ENCODE results near the gene PAX7.
A peak's percentile ranks its signal among the peaks of the same experiment; 100 is the strongest.
"Not testable (repeated sequence)": the region's sequence is repeated elsewhere in the genome, so short reads cannot be mapped to it uniquely, and the experiment has no call there.

The PAX7 gene

DNA sequence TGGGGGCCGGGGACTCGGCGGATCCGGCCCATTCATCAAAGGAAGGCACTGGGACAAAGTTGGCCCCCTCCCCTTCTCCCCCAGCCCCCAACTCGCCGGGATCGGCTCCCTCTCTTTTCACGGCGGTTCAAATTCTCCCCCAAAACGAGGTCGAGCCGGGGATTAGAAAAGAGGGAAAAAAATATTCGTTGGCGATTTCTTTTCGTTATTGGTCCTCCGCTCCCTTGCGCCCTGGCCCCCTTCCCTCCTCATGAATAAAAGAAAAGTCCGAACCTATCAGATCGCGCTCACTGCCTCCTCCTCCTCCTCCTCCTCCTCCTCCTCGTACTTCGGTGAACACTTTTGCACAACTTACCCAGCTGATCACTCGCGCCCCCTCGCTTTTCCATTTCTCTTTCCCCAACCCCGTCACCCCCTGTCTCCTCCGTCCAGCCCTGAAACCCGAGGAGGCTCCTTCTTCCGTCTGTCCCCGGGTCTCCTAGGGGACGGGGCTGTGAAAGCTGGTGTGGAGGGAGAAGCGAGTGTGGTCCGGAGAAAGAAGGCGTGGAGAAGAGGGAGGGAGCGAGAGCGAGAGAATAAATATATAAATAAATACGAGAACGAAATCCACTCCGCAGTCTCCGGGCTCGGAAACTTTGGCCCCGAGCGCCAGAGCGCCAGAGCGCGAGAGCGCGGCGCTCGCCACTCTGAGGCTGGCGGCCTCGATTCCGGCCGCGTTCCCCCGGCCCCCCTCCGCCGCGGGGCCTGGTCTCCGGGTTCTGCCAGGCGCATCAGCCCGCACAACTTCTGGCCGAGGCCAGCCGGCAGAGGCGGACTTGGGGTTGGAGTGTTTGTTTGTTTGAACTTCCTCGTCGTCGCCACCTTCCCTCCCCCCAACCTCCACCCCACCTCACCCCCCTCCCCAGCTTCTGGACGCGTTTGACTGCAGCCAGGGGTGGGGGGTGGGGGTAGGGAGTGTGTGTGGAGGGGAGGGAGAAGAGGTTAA is at the start of gene PAX7:
PAX7 (plus strand) TSS at position 336 of the 985 bp plus-strand sequence. CDS start 758 bp downstream, outside the sequence.
- DNase-seq (ENCODE audit: low read depth in 2 of 2), result no peak

DNA sequence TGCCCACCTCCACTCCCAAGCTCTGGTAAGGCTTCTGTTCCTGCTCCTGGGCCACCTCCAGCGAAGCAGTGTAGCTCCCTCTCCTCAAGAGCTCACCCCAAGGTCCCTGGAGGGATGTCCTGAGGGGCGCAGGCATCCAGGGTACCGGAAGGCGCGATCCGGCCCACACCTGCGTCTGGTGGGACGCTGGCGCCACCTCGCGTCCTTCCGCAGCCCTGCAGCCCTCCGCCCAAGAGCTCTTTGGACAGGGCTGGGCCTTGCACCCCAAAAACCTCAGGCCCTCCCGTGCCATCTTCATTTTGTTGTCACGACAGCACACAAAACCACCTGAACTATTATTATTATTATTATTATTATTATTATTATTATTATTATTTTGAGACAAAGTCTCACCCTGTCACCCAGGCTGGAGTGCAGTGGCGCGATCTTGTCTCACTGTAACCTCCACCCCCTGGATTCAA is 49.2 kb upstream of the PAX7 start:
- DNase-seq (ENCODE audit: low read depth in 2 of 2), result peak; percentile 29 to 44

DNA sequence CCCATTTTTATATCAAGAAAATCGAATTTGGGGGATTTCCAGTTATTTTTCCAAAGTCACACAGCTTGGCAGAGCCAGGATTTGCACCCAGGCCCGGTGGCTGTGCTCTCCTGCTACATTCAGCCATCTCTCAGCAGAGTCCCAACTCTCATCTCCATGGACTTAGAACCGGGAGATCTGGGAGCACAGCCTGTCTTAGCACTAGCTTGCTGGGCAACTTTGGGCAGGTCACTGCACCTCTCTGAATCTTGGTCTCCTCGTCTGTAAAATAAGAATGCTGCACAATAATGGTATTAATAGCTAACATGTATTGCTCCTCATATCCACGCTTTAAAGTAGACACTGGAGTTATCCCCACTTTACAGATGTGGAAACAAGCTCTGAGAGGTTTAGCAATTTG is 47.8 kb upstream of the PAX7 start:
- DNase-seq (ENCODE audit: low read depth in 2 of 2), result no peak

DNA sequence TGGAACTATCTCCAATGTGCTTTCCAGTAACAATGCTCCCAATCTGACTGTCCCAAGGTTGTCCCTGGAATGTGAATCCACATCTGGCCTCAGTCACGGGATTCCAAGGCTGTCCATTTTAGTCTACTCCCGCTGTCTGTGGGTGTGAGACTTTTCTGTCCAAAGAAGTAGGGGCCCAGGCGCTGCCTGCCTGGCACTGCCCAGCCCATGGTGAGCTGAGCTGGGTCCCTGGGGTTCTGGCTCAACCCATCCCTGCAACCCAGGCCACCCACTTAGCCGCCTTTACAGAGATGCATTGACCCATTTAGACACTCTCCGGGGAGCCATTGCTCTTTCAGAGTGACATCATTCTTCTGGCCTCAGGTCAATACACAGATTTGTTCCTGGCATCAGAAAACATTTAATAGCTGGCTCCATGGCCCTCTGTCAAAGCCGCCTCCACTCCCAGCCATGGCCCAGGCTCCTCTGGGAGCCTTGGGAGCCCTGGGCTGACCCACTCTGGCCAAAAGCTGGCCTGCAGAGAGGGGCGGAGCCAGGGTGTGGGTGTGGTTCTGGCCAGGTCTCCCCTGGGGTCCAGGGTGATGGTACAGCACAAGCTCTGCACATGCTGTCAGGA is 47.2 kb upstream of the PAX7 start:
- DNase-seq (ENCODE audit: low read depth in 2 of 2), result no peak

DNA sequence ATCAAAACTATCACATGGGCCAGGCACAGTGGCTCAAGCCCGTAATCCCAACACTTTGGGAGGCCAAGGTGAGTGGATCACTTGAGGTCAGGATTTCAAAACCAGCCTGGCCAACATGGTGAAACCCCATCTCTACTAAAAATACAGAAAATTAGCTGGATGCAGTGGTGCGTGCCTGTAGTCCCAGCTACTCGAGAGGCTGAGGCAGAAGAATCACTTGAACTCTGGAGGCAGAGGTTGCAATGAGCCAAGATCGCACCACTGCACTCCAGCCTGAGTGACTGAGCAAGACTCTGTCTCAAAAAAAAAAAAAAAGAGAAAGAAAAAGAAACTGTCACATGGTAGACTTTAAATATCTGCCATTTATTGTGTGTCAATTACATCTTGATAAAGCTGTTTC is 44.6 kb upstream of the PAX7 start:
- DNase-seq (ENCODE audit: low read depth in 2 of 2), result not testable (repeated sequence)

DNA sequence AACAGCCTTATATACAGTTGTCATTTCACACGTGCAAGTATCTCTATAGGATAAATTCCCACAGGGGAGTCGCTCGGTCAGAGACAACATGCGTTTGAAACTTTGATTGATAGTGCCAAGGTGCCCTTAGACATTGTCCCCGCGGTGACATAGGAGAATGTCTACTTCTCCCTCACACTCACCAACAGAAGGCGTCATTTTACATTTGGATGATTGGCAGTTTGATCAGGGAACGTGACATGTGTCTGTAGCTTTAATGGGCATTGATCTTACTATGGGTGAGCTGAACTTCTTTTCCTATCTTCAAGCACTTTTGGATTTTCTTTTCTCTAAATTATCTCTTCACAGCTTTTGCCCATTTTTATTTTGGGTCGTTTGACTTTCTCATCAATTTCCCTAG is 42.6 kb upstream of the PAX7 start:
- DNase-seq (ENCODE audit: low read depth in 2 of 2), result no peak

DNA sequence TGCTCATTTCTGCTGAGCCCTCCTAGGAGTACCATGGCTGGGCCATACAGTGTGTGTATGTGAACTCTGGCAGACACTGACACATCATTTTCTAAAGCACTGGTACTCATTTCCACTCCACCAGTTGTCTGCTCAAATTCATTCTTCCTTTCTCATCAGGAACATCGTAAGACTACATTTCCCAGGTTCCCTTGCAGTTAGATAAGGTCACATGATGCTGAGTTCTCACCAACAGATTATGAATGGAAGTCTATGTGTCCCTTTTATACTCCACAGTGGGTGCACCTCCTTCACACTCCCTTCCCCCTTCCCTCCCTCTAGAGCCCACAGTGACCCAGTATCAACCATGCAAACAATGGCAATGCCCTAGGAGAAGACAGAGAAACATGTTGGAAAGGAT is 38.3 kb upstream of the PAX7 start:
- no peak for DNase-seq (ENCODE audit: low read depth in 2 of 2)

DNA sequence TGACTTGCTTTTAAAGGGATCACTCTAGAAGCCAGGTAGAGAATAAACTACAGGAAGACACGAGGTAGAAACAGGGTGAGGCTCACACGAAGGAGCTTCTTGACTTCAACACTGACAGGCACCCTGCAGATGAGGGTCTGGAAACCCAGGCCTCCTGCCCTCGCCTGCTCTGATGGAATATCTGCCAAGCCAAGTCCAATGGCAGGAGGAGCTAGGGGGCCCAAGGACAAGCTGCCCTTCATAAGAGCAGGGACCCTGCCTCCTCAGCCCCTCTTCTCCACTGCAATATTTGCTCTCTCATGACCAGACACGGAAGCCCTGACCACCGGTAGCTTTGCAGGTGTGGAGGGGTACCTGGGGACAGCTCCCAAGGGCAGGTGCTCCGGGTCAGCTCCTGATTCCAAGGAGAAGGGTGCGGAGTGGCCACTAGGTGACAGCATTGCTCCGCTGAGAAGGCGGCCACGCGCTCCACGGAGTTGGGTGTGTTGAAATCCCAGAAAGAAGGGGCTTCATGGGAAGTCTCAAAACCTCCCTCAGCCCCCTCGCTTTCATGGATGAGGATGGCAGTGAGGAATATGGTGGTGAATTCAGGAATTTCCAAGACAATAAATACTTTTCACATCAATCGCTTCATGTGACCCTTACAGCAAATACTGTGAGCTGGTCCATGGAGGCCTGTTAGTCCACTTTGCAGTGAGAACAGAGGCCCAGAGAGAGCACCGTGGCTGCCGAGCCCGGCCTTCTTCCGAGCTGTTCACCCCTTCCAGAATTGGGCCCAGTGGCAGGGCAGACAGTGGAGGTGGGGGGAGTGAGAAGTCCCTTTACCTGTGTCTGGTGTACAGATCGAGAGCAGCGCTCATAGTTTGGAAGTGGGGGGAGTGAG is 33.2 kb upstream of the PAX7 start:
- peak; percentile 33 to 47 for DNase-seq (ENCODE audit: low read depth in 2 of 2)

DNA sequence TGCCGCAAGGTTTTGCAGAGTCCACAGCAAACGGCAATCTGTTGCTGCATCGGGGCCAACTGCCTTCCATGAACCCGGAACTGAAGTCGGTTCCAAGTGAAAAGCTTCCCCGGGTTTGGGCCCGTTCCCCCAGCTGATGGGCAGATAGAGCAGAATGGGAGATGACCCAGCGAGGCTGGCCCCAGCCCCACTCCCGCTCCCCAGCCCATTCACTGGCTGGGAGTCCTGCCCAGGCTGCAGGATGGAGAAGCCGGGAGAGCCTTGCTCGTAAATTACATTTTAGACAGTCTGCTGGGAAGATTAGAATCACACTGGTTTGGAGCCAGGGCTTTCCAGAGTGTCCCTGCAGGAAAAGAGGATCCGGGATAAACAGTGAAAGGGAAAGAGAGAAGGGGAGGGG is 31.6 kb upstream of the PAX7 start:
- DNase-seq (ENCODE audit: low read depth in 2 of 2), result no peak

DNA sequence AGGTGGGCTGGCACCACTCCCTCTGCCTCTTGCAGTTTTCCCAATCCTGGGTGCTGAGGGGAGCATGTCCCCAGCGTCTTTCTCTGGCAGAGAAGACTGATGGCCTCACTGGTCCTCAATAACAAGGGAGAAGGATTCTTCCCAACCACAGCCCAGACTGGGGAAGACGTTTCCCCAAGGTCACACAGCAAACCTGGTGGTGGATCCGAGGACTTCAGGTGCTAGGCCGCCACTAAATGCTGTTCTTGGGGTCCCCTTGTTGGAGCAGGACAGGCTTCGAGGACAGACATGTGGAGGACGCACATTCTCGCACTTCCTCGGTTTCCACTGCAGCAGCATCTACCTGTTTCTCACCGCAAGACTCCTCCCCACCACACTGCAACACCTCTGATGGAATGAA is 30.9 kb upstream of the PAX7 start:
- no peak for DNase-seq (ENCODE audit: low read depth in 2 of 2)

DNA sequence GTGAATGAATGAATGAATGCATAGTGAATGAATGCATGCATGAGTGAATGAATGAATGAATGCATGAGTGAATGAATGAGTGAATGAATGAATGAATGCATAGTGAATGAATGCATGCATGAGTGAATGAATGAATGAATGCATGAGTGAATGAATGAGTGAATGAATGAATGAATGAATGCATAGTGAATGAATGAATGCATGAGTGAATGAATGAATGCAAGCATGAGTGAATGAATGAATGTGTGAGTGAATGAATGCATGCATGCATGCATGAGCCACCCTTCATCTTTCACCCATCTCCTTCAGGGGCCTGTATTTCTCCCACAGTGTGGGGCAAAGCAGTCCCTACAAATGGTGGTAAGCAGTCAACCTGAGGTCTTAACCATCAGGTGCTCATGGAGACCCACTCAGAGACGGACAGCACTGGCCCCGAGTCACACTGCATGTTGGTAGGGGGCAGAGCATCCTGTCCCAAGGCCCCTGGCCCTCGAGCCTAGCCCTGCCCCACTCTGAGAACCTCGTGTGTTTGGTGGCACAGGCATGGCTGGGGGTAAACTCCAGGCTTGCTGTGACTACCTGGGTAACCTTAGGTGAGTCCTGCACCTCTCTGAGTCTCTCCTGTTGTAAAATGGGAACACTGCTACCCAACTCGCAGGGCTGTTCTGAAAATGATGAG is 28.0 kb upstream of the PAX7 start:
- DNase-seq (ENCODE audit: low read depth in 2 of 2), result no peak

DNA sequence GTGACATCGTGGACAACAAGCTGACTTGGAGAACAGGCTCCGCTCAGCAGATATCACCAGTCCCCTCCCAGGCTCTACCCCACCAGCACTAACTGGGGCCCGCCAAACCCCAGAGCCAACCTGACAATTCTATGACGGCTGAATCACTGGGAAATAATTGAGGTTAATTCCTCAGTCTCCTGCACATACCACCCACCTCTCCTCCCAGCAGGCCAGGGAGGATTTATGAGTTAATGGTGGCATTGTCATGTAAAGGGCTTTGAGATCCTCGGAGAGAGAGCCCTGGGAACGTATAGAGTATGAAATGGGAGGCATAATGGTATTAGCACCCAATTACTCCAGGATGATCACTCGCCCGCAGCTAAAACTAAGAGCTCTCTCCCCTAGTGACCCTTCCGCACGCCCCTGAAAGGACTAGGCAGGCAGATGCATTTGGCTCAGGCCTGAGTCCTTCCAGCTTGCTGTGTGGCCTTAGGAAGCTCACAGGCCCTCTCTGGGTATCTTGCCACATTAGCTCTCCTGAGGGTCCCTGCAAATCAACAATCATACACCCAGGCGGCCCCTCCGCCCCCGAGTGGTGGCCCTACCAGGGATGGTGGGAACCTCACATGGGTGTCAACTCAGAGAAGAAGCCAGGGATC is 27.3 kb upstream of the PAX7 start:
- DNase-seq (ENCODE audit: low read depth in 2 of 2), result no peak

DNA sequence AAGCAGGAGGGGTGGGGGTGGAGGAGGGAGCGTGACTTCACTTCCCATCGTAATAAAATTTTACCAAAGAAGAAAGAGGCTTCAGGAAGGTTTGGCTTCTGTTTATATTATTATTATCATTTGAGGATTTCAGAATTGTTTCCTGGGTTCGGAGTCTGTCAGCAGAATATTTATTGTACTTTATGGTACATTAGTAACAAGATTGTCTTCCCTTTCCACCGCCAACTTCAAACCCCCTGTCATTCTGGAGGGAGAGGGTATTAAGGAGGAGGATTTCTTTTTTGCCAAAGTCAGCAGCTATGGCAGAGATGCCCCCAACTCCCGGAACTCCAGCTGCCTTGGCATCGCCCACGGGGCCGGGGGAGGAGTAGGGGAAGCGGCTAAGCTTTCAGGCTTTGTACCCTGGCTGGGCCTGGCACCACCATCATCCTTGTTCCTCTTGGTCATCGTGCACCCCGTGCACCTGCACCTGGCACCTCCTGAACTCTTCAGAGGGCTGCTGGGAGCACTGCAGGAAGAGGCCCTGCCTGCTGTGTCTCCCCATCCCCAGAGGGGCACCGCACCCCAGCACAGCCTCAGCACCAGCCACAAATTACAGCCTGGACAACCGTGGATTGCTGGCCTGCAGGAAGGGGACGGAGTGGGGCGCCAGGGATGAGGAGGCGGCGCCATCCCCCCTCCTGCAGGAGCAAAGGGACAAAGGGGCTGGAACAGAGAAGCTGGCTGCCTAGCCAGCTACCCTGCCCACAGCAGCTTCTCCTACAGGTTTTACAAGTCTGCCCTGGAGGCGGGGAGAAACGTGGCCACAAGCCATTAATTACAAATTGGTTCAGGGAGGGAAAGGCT is 24.0 kb upstream of the PAX7 start:
- no peak for DNase-seq (ENCODE audit: low read depth in 2 of 2)

DNA sequence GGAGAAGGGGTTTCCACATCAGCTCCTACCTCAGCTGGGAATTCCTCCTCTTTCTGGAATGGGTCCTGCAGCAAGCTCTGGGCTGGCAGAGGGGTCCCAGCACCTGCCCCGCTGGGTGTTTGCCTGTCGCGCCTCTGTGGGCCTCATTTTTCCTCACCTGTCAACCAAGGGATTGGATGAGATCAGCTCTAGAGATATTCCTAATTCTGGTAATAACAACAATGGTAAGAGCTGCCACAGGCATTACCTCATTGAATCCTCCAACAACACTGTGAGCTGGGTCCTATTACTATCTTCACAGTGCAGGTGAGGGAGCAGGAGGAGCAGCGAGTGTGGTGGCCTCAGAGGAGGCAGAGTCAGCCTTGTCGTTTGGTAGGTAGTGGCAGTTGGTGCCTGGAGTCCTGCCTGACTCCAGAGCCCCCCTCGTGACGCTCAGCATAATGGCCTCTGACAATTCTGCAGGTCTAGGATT is 23.3 kb upstream of the PAX7 start:
- no peak for DNase-seq (ENCODE audit: low read depth in 2 of 2)

DNA sequence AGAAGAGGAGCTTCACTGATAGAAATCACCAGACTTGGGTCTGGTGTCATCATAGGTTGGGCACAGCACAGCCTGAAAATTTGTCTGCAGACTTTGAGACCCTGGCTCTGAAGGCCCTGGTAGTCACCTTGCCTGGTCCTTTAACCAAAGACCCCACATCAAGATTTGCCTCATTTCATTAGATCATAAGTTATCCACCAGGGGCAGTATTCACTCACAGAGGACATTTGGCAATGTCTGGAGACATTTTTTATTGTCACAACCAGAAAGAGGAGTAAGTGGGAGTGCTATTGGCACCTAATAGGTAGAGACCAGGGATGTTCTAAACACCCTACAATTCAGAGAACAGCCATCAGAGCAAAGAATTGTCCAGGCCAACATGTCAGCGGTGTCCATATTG is 22.1 kb upstream of the PAX7 start:
- DNase-seq (ENCODE audit: low read depth in 2 of 2), result no peak

DNA sequence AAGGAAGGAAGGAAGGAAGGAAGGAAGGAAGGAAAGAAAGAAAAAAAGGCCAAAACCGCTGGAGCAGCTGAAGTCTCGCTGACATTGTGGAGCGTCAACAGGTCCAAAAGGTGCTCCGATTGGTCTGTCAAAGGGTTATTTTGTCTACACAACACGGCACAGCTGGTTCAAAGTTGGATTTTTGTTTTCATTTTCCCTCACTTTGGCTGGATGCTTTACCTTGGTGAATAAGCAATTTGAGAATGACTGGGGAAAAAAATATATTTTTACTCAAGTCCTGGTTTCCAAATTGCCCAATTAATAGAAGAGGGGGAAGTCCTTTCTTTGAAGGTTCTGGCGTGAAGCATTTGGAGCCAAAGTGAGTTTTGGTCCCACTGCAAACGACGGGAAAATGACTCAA is 19.3 kb upstream of the PAX7 start:
- no peak for DNase-seq (ENCODE audit: low read depth in 2 of 2)

DNA sequence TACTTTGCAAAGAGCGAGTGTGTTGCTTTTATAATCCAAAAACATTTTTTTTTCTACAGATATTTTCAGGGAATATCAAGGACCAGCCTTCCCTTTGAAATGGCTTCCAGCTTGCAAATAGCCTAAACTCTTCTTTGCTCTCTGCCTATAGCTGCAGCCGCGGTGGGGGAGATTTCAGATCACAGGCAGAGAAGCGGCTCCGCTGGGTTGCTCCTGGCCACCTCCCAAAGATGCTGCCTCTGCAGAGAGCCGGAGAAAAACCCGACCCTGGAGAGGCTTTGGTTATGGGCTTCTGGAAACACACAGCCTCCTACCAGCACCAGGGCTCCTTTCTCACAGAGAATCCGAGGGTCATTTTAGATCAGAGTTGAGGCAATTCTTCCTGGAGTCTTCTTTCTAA is 18.6 kb upstream of the PAX7 start:
- DNase-seq (ENCODE audit: low read depth in 2 of 2), result no peak

DNA sequence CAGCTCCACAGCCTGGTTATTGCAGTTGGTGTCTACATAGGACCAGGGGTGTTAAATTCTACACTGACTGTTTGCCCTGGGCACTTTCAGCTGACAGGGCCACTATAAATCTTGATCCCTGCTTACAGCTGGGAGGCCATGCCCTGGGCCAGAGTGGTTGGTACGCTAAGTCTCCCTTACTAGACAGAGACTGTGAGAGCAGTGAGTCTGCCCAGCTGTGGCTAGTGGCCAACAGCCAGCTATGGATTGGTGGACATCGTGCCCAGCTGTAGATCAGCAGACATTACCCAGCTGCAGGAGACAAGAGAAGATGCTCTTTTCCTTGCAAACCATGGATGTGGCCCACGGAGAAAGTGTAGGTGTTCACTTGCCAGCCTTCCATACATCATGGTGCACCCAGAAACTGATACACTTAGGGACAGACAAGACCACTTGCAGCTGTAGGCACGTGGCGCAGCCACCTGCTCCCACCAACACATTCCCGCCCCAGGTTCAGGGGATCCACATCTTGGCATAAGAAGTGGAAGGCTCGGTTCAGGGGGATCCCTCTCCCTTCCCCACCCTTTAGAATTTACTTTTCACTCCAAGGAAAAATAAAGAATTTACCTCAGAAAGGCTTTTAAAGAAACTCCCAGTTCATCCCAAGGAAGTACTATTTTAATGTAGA is 16.4 kb upstream of the PAX7 start:
- DNase-seq (ENCODE audit: low read depth in 2 of 2), result no peak
